BE2C (cell line): Measurements from ENCODE around the gene XYLT1.

Experiments used
- DNase-seq: peaks from one replicate; pipeline ENCODE4 v3.0.0-alpha.2; 2020
- H3K27me3 ChIP-seq: fragments of 250-450 bp; sonication (Bioruptor Pico); 2 replicates; pipeline ENCODE4 v1.5.1; 2020; ENCODE audit warnings: mild to moderate bottlenecking
- H3K36me3 ChIP-seq: fragments of 250-450 bp; sonication (Bioruptor Pico); 2 replicates; pipeline ENCODE4 v1.5.1; 2020; ENCODE audit warnings: mild to moderate bottlenecking
- H3K4me1 ChIP-seq: fragments of 250-450 bp; sonication (Bioruptor Pico); 2 replicates; pipeline ENCODE4 v1.5.1; 2020
- H3K4me3 ChIP-seq: 2 replicates; pipeline ENCODE4 v1.5.1; 2011; ENCODE audit warnings: low read depth, low read length
- H3K9me3 ChIP-seq: fragments of 250-450 bp; sonication (Bioruptor Pico); 2 replicates; pipeline ENCODE4 v1.5.1; 2020
- CTCF ChIP-seq: IDR thresholded peaks from 2 replicates; pipeline ENCODE4 v1.5.1; 2012; ENCODE audit warnings: mild to moderate bottlenecking, low read depth, low read length

The XYLT1 gene

DNA sequence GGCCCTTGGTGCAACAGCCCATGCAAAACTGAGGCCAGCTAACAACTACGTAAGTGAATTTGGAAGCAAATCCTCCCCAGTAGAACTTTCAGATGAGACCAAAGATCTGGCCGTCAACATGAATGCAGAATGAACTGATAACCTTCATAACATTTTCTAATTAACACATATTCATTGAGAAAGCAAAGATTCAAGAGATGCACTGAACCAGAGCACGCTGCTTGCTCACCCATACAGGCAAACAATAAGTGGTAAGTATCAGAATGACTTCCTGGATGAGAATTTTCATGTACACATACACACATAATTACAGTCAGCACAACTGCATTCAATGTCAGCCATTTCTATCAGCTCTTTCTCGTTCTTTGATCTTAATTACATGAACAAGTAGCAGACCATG, 30.6 kb downstream of the XYLT1 start:
- H3K4me1 ChIP-seq = no peaks in the 10 kb centered on the region
- no peak overlapping the region for H3K4me3 ChIP-seq
- no peaks in the 10 kb centered on the region for H3K27me3 ChIP-seq
- H3K36me3 ChIP-seq = no peaks in the 10 kb centered on the region
- H3K9me3 ChIP-seq = no peaks in the 10 kb centered on the region
- DNase-seq = no peak
- TF ChIP-seq CTCF = no peak

- no peaks in the 10 kb centered on the region for H3K27me3 ChIP-seq
- H3K4me1 ChIP-seq = no peaks in the 10 kb centered on the region
- no peaks in the 10 kb centered on the region for H3K36me3 ChIP-seq
- DNase-seq = no peak
- no peak overlapping the region for H3K4me3 ChIP-seq
- no peaks in the 10 kb centered on the region for H3K9me3 ChIP-seq
- TF ChIP-seq CTCF = no peak
Observed at GRCh38 chr16:17439580-17439979, 31.2 kb downstream of the XYLT1 start.

- Histone ChIP-seq H3K36me3 (no peaks in the 10 kb centered on the region), H3K4me3 (no peak overlapping the region), H3K4me1 (no peaks in the 10 kb centered on the region), H3K27me3 (no peaks in the 10 kb centered on the region), H3K9me3 (no peaks in the 10 kb centered on the region)
- DNase-seq = no peak
- TF ChIP-seq CTCF = no peak
Observed at GRCh38 chr16:17437981-17438380, 32.8 kb downstream of the XYLT1 start.

DNA sequence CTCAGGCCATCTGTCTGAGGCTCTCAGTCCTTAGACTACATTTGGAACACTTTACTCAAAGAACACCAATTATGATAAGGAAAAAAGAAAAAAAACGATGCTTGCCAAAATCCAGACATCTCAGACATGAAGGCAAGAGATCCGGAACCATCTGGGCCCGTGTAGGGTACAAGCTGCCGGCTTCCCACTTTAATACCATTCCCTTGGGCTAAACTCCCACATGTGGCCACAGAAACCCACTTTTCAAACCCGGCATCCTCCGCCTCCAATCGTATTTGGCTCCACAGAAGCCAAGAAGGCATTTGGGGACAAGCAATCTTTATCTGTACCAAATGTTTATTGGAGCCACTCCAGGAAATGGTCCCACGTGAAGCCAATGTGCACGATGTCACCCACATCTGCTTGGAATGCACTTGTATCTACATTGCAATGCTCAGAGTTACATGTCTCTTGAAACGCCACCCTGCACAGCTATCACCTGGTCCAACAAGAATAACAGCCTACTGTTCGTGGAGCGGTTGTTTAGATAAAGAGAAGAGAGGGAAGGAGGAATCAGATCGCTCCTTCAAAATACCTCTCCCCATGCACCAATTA, 33.5 kb downstream of the XYLT1 start:
- H3K9me3 ChIP-seq = no peaks in the 10 kb centered on the region
- H3K36me3 ChIP-seq = no peaks in the 10 kb centered on the region
- H3K4me1 ChIP-seq = no peaks in the 10 kb centered on the region
- no peak for DNase-seq
- no peak for TF ChIP-seq CTCF
- no peaks in the 10 kb centered on the region for H3K27me3 ChIP-seq
- no peak overlapping the region for H3K4me3 ChIP-seq

GRCh38 chr16:17435318-17435717, 35.4 kb downstream of the XYLT1 start:
- no peak for TF ChIP-seq CTCF
- Histone ChIP-seq H3K27me3 (no peaks in the 10 kb centered on the region), H3K9me3 (no peaks in the 10 kb centered on the region), H3K4me1 (no peaks in the 10 kb centered on the region; the same call in 1 of the 2 replicates), H3K4me3 (no peak overlapping the region), H3K36me3 (no peaks in the 10 kb centered on the region)
- DNase-seq = no peak

DNA sequence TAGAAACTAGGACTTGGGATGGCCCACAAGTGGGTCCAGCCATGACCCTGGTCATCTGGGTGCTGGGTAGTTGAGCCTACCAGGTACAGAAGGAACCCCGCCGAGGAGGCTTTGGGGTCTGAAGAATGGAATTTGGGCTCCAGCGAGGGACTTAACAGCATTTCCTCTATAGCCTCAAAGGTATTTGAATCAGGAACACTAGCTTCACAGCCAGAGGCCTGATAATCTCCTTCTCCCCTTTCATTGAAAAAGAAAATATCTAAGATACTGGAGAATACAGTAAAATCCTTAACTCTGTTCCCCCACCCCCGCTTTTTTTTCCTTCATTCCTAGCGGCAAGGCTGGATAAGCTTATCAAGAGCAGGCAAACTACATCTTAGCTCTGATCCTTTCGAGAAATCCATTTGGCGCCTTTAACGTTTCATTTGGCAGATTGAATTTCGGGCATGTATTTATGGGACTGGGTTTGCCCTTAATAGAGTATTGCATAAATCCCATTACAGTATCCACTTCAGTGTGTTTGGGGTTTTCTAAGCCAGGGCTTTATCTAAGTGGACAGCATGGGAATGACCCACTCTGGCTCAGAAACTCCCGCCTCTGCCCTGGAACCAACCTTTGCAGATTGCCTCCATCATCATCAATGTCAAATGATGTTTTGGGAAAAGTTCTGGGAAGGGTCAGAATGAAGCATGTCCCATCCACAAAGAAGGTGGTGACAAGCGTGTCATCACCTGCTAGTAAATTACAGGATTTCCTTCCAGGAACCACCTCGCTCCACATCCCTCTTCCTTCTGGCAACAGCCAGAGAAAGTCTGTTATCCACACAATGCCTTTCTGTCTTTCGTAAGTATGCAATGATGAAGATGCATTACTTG, 36.9 kb downstream of the XYLT1 start:
- no peaks in the 10 kb centered on the region for H3K27me3 ChIP-seq
- no peaks in the 10 kb centered on the region for H3K9me3 ChIP-seq
- H3K36me3 ChIP-seq = no peaks in the 10 kb centered on the region
- TF ChIP-seq CTCF = no peak
- no peak for DNase-seq
- H3K4me3 ChIP-seq = no peak overlapping the region
- H3K4me1 ChIP-seq = no peaks in the 10 kb centered on the region; the same call in 1 of the 2 replicates
